ENCODE results near the gene ZBED2.

ZBED2 gene

GRCh38 chr3:111585217-111585616, 9.9 kb downstream of the ZBED2 start:
- peaks cover 81% of the 10 kb centered on the region; the same call in 1 of the 2 replicates for H3K36me3 ChIP-seq (ENCODE audit: insufficient read depth, low read length)
- no peak overlapping the region for H2AFZ ChIP-seq (ENCODE audit: low read length)
- no peaks in the 10 kb centered on the region for H3K9me2 ChIP-seq (replicated peaks; ENCODE audit: low read depth, low read length)
- no peak overlapping the region for H3K9ac ChIP-seq (ENCODE audit: low read depth, low read length, poor library complexity, severe bottlenecking)
- no peaks in the 10 kb centered on the region for H3K9me3 ChIP-seq (ENCODE audit: insufficient read depth, low read depth, low read length)
- no peaks in the 10 kb centered on the region for H3K79me2 ChIP-seq (ENCODE audit: insufficient read depth, low read length)
- no peaks in the 10 kb centered on the region for H3F3A ChIP-seq (ENCODE audit: low read depth)
- no peaks in the 10 kb centered on the region for H4K20me1 ChIP-seq (ENCODE audit: insufficient read depth, low read length, poor library complexity, severe bottlenecking)
- no peaks in the 10 kb centered on the region for H3K27me3 ChIP-seq (ENCODE audit: insufficient read depth, low read length, poor library complexity, severe bottlenecking)
- TF ChIP-seq EZH2phosphoT487 (IDR thresholded peaks at IDR 0.05; ENCODE audit: borderline replicate concordance): no peak
- TF ChIP-seq CTCF (conservative IDR thresholded peaks at IDR 0.05; ENCODE audit: low read length): no peak
- H3K4me1 ChIP-seq (ENCODE audit: insufficient read depth, low read length, poor library complexity, severe bottlenecking): no peaks in the 10 kb centered on the region
- no peak overlapping the region for H3K4me2 ChIP-seq (ENCODE audit: low read depth, low read length, poor library complexity, severe bottlenecking)
- no peak overlapping the region for H3K4me3 ChIP-seq (ENCODE audit: low read length, poor library complexity, severe bottlenecking)

DNA sequence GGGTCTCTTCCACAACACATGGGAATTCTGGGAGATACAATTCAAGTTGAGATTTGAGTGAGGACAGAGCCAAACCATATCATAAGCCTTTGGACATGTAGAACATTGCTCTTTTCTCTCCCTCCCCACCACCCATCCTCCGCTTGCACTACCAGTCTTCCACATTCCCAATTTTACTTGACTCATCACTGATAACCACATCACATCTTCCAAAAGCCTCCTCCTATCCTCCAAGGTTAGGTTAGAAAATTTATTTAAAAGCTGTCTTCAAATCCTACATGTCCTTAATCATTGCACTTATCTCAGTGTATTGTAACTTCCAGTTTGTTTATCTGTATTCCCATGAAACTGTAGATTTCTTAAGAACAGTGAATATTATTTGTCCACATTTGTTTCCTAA, 10.4 kb downstream of the ZBED2 start:
- Histone ChIP-seq H3K9me2 (replicated peaks; ENCODE audit: low read depth, low read length) (no peaks in the 10 kb centered on the region), H3K4me1 (ENCODE audit: insufficient read depth, low read length, poor library complexity, severe bottlenecking) (no peaks in the 10 kb centered on the region), H3K9me3 (ENCODE audit: insufficient read depth, low read depth, low read length) (no peaks in the 10 kb centered on the region), H2AFZ (ENCODE audit: low read length) (no peak overlapping the region), H3K4me2 (ENCODE audit: low read depth, low read length, poor library complexity, severe bottlenecking) (no peak overlapping the region), H3K79me2 (ENCODE audit: insufficient read depth, low read length) (no peaks in the 10 kb centered on the region), H3F3A (ENCODE audit: low read depth) (no peaks in the 10 kb centered on the region), H4K20me1 (ENCODE audit: insufficient read depth, low read length, poor library complexity, severe bottlenecking) (no peaks in the 10 kb centered on the region), H3K9ac (ENCODE audit: low read depth, low read length, poor library complexity, severe bottlenecking) (no peak overlapping the region), H3K36me3 (ENCODE audit: insufficient read depth, low read length) (peaks cover 86% of the 10 kb centered on the region; the same call in 1 of the 2 replicates), H3K4me3 (ENCODE audit: low read length, poor library complexity, severe bottlenecking) (no peak overlapping the region), H3K27me3 (ENCODE audit: insufficient read depth, low read length, poor library complexity, severe bottlenecking) (no peaks in the 10 kb centered on the region)
- TF ChIP-seq EZH2phosphoT487 (IDR thresholded peaks at IDR 0.05; ENCODE audit: borderline replicate concordance) (no peak), CTCF (conservative IDR thresholded peaks at IDR 0.05; ENCODE audit: low read length) (no peak)

- H3K36me3 ChIP-seq (ENCODE audit: insufficient read depth, low read length): peaks cover 91% of the 10 kb centered on the region; the same call in 1 of the 2 replicates
- no peaks in the 10 kb centered on the region for H3F3A ChIP-seq (ENCODE audit: low read depth)
- no peaks in the 10 kb centered on the region for H3K79me2 ChIP-seq (ENCODE audit: insufficient read depth, low read length)
- no peaks in the 10 kb centered on the region for H3K9me3 ChIP-seq (ENCODE audit: insufficient read depth, low read depth, low read length)
- no peak overlapping the region for H3K4me2 ChIP-seq (ENCODE audit: low read depth, low read length, poor library complexity, severe bottlenecking)
- H3K9ac ChIP-seq (ENCODE audit: low read depth, low read length, poor library complexity, severe bottlenecking): no peak overlapping the region
- H3K9me2 ChIP-seq (replicated peaks; ENCODE audit: low read depth, low read length): no peaks in the 10 kb centered on the region
- peaks cover 9% of the 10 kb centered on the region for H3K4me1 ChIP-seq (ENCODE audit: insufficient read depth, low read length, poor library complexity, severe bottlenecking)
- no peak overlapping the region for H3K4me3 ChIP-seq (ENCODE audit: low read length, poor library complexity, severe bottlenecking)
- H4K20me1 ChIP-seq (ENCODE audit: insufficient read depth, low read length, poor library complexity, severe bottlenecking): no peaks in the 10 kb centered on the region
- no peak for TF ChIP-seq EZH2phosphoT487 (IDR thresholded peaks at IDR 0.05; ENCODE audit: borderline replicate concordance)
- TF ChIP-seq CTCF (conservative IDR thresholded peaks at IDR 0.05; ENCODE audit: low read length): no peak
- H2AFZ ChIP-seq (ENCODE audit: low read length): no peak overlapping the region
- H3K27me3 ChIP-seq (ENCODE audit: insufficient read depth, low read length, poor library complexity, severe bottlenecking): no peaks in the 10 kb centered on the region
These were observed 13.0 kb downstream of the ZBED2 start for GRCh38 chr3:111582120-111582474.
